ENCODE results near the gene ZSCAN26. TPM values are rescaled to one million over a fixed set of nuclear protein-coding genes. Genes with fewer than 3 reads are reported as not detected.

The ZSCAN26 gene
- total RNA-seq, 1 experiment from 2014 or later = 14.2 TPM

GRCh38 chr6:28251661-28252008, 15.3 kb upstream of the ZSCAN26 start:
- Mint-ChIP-seq H3K4me1 (ENCODE audit: low read depth, unreplicated experiment) (peaks cover 10% of the 10 kb centered on the region), H3K9me3 (ENCODE audit: low read depth, unreplicated experiment) (peaks cover 4% of the 10 kb centered on the region), H3K27ac (ENCODE audit: unreplicated experiment) (peak overlapping the region; percentile 64), H3K36me3 (ENCODE audit: insufficient read depth, unreplicated experiment) (peaks cover 16% of the 10 kb centered on the region), H3K4me3 (ENCODE audit: low read depth, unreplicated experiment) (peak overlapping the region; percentile 100), H3K27me3 (ENCODE audit: unreplicated experiment) (no peaks in the 10 kb centered on the region)
- intact Hi-C loops (cut with micrococcal nuclease; ENCODE audit: unreplicated experiment) = loop anchor here (1.0 to 10.0 kb wide), 4 partner anchors 16 to 333 kb away; partner anchors contain the start of genes PGBD1, ZKSCAN8 and ZSCAN26
- TF ChIP-seq, protein P1, sequence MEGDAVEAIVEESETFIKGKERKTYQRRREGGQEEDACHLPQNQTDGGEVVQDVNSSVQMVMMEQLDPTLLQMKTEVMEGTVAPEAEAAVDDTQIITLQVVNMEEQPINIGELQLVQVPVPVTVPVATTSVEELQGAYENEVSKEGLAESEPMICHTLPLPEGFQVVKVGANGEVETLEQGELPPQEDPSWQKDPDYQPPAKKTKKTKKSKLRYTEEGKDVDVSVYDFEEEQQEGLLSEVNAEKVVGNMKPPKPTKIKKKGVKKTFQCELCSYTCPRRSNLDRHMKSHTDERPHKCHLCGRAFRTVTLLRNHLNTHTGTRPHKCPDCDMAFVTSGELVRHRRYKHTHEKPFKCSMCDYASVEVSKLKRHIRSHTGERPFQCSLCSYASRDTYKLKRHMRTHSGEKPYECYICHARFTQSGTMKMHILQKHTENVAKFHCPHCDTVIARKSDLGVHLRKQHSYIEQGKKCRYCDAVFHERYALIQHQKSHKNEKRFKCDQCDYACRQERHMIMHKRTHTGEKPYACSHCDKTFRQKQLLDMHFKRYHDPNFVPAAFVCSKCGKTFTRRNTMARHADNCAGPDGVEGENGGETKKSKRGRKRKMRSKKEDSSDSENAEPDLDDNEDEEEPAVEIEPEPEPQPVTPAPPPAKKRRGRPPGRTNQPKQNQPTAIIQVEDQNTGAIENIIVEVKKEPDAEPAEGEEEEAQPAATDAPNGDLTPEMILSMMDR (IDR thresholded peaks at IDR 0.05; ENCODE audit: unreplicated experiment) = no peak
- CTCF ChIA-PET = interaction anchor here (1.7 to 2.4 kb wide), 2 partner anchors 16 to 104 kb away, joined by 11 to 22 read pairs; partner anchors contain the start of gene ZSCAN26
- no TSS peak for BruUV-seq (replicated peaks)
- peak; percentile 14 for DNase-seq

DNA sequence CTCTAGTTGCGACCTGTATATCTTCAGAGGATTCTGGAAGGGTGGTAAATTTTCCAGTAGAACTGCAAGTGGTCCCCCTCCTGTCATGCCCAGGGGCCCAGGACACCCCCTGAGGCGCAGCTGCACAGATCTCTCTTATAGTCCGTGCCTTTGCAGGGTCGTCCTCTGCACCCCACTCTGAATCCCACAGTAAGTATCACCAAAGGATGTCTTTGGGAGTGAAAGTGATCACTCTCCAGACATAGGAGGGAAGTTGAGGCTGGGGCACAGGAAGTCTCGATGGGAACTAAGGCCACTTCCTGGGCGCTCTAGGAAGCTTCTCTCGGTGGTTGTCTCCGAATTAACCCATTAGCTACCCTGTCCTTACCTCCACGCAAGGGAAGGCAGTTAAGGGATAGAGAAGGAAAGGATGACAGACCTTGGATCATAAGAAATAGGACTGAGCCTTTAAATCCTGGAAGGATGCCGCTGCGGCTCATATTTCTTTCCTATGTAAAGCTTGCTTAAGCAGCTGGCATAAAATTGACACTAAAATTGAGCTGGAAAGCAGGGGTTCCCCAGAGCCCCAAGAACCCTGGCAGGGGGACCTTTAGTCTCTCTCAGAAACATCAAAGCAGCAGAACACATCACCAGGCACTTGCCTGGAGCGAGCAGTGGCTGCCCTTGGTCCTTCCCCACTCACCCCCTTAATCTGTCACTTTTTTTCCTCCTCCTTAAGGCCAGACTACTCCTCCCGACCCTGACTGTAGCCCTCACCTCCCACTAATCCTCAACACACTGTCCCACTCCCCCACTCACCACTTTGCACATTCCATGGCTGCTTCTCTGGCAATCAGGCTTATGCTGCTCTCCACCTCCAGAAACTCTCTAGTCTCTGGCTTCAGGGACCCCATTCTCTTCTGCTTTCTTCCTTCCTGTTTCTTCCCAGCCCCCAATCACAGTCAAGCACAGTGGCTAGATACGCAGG, 14.7 kb upstream of the ZSCAN26 start, which contains the start of gene ZKSCAN4:
Gene ZKSCAN4, minus strand, starts transcription at position 261 of the 967 bp plus-strand sequence. CDS start 289 bp downstream, outside the sequence.
- Mint-ChIP-seq H3K36me3 (ENCODE audit: insufficient read depth, unreplicated experiment) (peaks cover 16% of the 10 kb centered on the region), H3K4me1 (ENCODE audit: low read depth, unreplicated experiment) (peaks cover 10% of the 10 kb centered on the region), H3K4me3 (ENCODE audit: low read depth, unreplicated experiment) (peak within 1 kb of the TSS; percentile 100), H3K9me3 (ENCODE audit: low read depth, unreplicated experiment) (peaks cover 4% of the 10 kb centered on the region), H3K27me3 (ENCODE audit: unreplicated experiment) (no peaks in the 10 kb centered on the region), H3K27ac (ENCODE audit: unreplicated experiment) (peak within 1 kb of the TSS; percentile 64)
- TF ChIP-seq, protein P1 (IDR thresholded peaks at IDR 0.05; ENCODE audit: unreplicated experiment) = no peak
- no TSS peak for BruUV-seq (replicated peaks)
- peak; percentile 84 for DNase-seq
- CTCF ChIA-PET = interaction anchor here (0.6 to 2.4 kb wide), 7 partner anchors 15 to 538 kb away, joined by 3 to 22 read pairs (median 5); partner anchors contain the start of genes PGBD1, ZKSCAN8 and ZSCAN26
- intact Hi-C loops (cut with micrococcal nuclease; ENCODE audit: unreplicated experiment) = loop anchor here (1.0 to 10.0 kb wide), 4 partner anchors 15 to 333 kb away; partner anchors contain the start of genes PGBD1, ZKSCAN8 and ZSCAN26

DNA sequence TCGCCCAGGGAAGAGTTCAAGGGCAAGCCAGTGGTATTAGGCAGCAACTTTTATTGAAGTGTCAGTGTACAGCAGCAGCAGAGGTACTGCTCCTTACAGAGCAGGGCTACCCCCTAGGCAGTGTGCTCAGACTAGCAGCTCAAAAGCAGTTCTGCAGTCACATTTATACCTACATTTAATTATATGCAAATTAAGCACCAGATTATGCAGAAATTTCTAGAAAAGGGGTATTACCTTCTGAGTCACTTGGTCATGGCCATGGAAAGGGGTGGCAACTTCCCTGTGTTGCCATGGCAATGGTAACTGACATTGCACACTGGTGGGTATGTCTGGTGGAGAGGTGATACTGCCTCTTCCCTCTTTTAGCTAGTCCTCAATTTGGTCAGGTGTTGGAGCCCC, 12.8 kb upstream of the ZSCAN26 start:
- Mint-ChIP-seq H3K36me3 (ENCODE audit: insufficient read depth, unreplicated experiment) (peaks cover 16% of the 10 kb centered on the region), H3K27me3 (ENCODE audit: unreplicated experiment) (no peaks in the 10 kb centered on the region), H3K4me1 (ENCODE audit: low read depth, unreplicated experiment) (peaks cover 10% of the 10 kb centered on the region), H3K9me3 (ENCODE audit: low read depth, unreplicated experiment) (peaks cover 4% of the 10 kb centered on the region), H3K4me3 (ENCODE audit: low read depth, unreplicated experiment) (no peak overlapping the region), H3K27ac (ENCODE audit: unreplicated experiment) (no peak overlapping the region)
- CTCF ChIA-PET = interaction anchor here (1.3 to 2.4 kb wide), 2 partner anchors 13 to 102 kb away, joined by 3 to 22 read pairs; partner anchors contain the start of gene ZSCAN26
- intact Hi-C loops (cut with micrococcal nuclease; ENCODE audit: unreplicated experiment) = loop anchor here (10.0 kb wide), 1 partner anchor 331 kb away; a partner anchor contains a TSS
- TF ChIP-seq, protein P1 (IDR thresholded peaks at IDR 0.05; ENCODE audit: unreplicated experiment) = no peak
- DNase-seq = no peak
- no TSS peak for BruUV-seq (replicated peaks)

DNA sequence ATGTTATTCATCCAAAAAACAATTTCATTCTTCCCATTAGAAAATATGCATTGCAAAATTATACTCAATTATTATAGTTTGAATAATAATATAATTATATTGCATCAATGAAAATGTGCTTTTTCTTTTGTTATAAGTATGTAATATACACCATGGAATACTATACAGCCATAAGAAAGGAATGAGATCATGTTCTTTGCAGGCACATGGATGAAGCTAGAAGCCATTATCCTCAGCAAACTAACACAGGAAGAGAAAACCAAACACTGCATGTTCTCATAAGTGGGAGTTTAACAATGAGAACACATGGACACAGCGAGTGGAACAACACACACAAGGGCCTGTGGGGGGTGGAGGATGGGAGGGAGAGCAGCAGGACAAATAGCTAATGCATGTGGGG, 9.9 kb upstream of the ZSCAN26 start:
- no peak for DNase-seq
- Mint-ChIP-seq H3K36me3 (ENCODE audit: insufficient read depth, unreplicated experiment) (peaks cover 2% of the 10 kb centered on the region), H3K9me3 (ENCODE audit: low read depth, unreplicated experiment) (peaks cover 4% of the 10 kb centered on the region), H3K27ac (ENCODE audit: unreplicated experiment) (no peak overlapping the region), H3K4me1 (ENCODE audit: low read depth, unreplicated experiment) (peaks cover 10% of the 10 kb centered on the region), H3K27me3 (ENCODE audit: unreplicated experiment) (peaks cover 29% of the 10 kb centered on the region), H3K4me3 (ENCODE audit: low read depth, unreplicated experiment) (no peak overlapping the region)
- TF ChIP-seq, protein P1 (IDR thresholded peaks at IDR 0.05; ENCODE audit: unreplicated experiment) = no peak
- intact Hi-C loops (cut with micrococcal nuclease; ENCODE audit: unreplicated experiment) = loop anchor here (10.0 kb wide), 1 partner anchor 328 kb away; a partner anchor contains a TSS
- CTCF ChIA-PET = no interaction called here
- BruUV-seq (replicated peaks) = no TSS peak

Measured in Calu3 (cell line).